NCI-H2196 (cell line): ENCODE data around the gene TARS2.

ENCODE experiments used
- DNase-seq: peaks from one replicate; lab custom pipeline; 2025; ENCODE audit not compliant: unreplicated experiment; lab: John Stamatoyannopoulos, UW

The TARS2 gene

GRCh38 chr1:150486966-150487762 lies at the start of gene TARS2:
Gene TARS2 (plus strand): TSS chr1:150487419. CDS start chr1:150487451, 32 bp downstream.
- DNase-seq: peak; percentile 96

- no peak for DNase-seq
Measured at GRCh38 chr1:150441121-150441520, 46.1 kb upstream of the TARS2 start.

DNA sequence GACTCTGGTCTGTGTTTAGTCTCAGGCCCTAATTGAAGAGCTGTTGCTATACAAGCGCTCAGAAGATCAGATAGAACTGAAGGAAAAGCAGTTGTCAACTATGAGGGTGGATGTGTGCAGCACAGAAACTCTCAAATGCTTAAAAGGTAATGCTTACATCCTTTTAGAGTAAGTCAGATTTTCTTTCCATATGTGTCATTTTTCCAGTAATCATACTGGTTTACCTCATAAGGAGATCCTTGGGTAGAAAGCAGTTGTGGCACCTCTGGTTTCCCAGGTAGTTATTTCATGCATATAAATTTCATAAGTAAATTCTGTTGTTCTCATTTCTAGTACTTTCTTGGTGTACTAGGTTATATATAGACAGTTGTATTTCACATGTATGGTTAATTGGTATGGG lies 43.0 kb upstream of the TARS2 start:
- no peak for DNase-seq

GRCh38 chr1:150456146-150456647 lies 31.0 kb upstream of the TARS2 start:
- no peak for DNase-seq

DNA sequence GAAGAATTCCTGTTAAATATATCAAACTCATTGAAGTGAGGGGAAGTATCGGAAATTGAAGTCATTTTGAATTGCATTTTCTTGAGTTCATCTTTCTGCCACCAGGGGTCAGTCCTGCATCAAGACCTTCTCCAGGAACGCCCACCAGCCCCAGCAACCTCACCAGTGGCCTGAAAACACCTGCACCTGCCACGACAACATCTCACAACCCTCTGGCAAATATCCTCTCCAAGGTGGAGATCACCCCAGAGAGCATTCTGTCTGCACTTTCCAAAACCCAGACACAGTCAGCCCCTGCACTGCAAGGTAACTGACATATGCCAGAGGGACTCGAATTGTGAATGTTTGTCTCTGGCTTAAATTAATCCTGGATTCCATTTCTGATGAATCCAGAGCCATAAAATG lies 22.8 kb upstream of the TARS2 start:
- peak; percentile 78 for DNase-seq

- no peak for DNase-seq
Measured at GRCh38 chr1:150466964-150467363, 20.3 kb upstream of the TARS2 start.

GRCh38 chr1:150469291-150469690 lies 17.9 kb upstream of the TARS2 start:
- no peak for DNase-seq

DNA sequence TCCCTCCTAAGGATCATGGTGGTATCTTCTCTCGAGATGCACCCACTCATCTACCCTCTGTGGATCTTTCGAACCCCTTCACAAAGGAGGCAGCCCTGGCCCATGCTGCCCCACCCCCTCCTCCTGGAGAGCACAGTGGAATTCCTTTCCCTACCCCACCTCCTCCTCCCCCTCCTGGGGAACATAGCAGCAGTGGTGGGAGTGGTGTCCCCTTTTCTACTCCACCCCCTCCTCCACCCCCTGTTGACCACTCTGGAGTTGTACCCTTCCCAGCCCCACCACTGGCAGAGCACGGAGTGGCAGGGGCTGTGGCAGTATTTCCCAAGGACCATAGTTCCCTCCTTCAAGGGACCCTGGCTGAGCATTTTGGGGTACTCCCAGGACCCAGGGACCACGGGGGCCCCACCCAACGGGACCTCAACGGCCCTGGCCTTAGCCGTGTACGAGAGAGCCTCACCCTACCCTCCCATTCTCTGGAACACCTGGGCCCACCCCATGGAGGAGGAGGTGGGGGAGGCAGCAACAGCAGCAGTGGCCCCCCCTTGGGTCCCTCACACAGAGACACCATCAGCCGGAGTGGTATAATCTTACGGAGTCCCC lies 14.5 kb upstream of the TARS2 start:
- no peak for DNase-seq

- no peak for DNase-seq
Measured at GRCh38 chr1:150473659-150474058, 13.6 kb upstream of the TARS2 start.

DNA sequence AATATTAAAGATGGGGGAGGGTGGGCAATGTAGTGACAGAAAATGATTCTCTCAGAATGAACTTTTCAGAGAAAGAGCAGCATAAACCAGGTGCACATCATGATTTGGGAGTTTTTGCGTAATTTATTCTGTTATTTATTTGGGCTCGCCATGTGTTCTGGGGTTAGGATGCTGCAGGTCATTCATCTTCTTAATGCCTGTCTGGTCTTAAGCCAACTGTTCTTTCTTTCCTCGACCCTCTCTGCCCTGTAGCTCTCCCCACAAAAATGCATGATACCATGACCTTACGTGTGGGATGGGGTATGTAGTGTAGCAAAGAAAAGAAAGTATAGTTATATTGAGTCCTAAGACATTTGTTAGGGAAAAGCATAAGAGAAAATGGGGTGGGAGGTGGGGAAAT lies 12.3 kb upstream of the TARS2 start:
- DNase-seq: no peak

DNA sequence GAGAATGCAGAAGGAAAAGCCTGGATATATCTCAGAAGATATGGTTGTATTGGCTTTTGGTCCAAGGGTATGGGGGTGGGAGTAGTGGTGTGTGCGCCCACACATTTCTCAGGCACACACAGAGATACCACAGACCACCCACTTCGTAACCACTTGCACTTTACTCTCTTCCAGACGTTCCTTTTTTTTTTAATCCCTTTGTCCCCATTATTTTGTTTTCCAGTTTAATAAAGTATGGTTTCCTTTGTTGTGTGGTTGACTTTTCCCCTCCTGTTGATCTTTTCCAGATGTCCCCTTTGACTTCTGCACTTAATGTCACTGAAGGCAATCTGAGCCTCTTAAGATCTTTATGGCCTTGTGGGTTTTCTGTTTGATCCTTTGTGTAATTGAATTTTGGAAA lies 10.5 kb upstream of the TARS2 start:
- no peak for DNase-seq

- DNase-seq: no peak
Measured at GRCh38 chr1:150477320-150477719, 9.9 kb upstream of the TARS2 start.

- DNase-seq: no peak
Measured at GRCh38 chr1:150477733-150478132, 9.5 kb upstream of the TARS2 start.

DNA sequence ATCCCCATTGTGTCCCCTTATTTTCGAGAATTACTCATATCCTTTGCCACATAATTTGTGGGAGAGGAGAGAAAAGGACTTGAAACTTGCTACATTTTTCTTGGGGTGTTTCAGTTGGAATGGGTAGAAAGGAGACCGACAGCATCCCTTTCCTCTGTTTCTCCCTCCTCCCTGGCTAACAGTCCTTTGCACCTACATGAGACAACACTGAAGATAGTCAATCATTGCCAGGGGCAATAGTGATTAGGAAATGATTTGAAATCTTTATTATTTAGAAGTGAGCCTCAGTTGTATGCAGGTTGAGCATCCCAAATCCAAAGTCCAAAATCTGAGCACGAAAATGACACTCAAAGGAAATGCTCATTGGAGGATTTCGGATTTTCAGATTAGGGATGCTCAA lies 7.8 kb upstream of the TARS2 start:
- DNase-seq: no peak

- DNase-seq: no peak
Measured at GRCh38 chr1:150479927-150480352, 7.3 kb upstream of the TARS2 start.

DNA sequence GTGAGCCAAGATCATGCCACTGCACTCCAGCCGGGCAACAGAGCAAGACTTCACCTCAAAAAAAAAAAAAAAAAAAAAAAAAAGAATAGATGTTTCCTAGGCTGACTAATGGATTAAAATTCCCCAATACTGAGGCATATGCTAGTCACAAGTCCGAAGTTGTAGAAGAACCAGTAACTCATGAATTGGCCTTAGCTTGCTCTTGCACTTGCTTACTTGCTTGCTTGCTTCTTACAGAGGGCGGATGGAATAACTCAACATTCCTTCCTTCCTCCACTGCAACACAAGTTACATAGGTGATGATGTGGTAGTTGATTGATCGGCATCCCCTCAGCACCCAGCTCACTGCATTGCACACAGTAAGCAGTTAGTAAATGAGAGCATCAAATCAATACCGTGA lies 2.8 kb upstream of the TARS2 start:
- DNase-seq: no peak

DNA sequence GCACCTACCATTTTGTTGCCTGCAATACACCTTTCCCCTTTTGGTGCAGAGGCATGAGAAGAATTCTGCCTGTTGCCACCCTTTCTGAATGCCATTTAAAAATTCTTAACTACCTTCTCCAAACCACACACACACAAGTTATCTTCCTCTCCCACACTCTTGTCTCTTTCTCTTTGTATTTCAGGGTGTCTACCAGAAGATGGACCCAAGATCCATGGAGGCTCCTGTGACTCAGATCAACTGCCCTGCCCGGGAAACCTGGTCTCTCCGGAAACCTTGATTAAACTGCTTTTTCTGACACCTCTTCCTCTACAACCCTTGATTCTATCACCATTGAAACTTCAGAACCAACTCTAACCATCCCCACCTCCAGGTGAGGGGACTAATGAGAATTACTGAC lies 2.4 kb upstream of the TARS2 start:
- no peak for DNase-seq

DNA sequence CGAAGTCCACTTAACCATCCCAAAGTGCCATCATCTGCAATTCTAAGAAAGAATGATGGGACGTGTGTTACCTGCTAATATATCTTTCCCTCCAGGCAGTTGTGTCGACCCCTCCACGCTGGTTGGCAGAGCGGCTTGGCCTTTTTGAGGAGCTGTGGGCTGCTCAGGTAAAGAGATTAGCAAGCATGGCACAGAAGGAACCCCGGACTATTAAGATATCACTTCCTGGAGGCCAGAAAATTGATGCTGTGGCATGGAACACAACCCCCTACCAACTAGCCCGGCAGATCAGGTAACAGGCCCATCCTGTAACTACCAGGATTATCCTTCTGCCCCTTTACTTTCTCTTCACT lies 520 bp downstream of the TARS2 start:
- DNase-seq: no peak

GRCh38 chr1:150493175-150493574 lies 6.0 kb downstream of the TARS2 start:
- DNase-seq: no peak

DNA sequence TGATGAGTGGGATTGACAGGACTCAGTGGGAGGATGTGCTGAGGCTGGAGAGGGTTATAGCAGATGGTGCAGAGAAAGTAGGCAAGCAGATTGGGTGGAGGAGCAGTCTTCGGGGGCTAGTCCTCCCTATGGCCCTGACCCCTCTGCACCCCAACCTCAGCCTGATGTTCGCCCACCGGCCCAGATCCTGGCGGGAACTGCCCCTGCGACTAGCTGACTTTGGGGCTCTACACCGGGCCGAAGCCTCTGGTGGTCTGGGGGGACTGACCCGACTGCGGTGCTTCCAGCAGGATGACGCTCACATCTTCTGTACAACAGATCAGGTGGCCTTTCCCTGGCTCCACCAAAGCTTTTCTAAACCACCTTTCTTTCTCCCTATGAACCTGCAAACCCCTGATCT lies 11.1 kb downstream of the TARS2 start:
- no peak for DNase-seq

- DNase-seq: no peak
Measured at GRCh38 chr1:150505431-150505830, 18.2 kb downstream of the TARS2 start.
